H4 (cell line): ENCODE results near the gene AADACL2. TPM values are rescaled to one million over a fixed set of nuclear protein-coding genes. Genes with fewer than 3 reads are reported as not detected.

ENCODE experiments used
- DNase-seq: peaks from one replicate; pipeline ENCODE4 v3.0.0-alpha.2; 2015; ENCODE audit warnings: low spot score
- total RNA-seq: library from RNA; depleted of rRNA; stranded (reverse); fragments of >200 nt; shearing (Covaris generic); gene quantifications from 2 replicates; pipeline ENCODE4 v1.2.3, GENCODE V29; 2014; rRNA removed

AADACL2 gene
- total RNA-seq, 1 experiment from 2014 or later = not detected

DNA sequence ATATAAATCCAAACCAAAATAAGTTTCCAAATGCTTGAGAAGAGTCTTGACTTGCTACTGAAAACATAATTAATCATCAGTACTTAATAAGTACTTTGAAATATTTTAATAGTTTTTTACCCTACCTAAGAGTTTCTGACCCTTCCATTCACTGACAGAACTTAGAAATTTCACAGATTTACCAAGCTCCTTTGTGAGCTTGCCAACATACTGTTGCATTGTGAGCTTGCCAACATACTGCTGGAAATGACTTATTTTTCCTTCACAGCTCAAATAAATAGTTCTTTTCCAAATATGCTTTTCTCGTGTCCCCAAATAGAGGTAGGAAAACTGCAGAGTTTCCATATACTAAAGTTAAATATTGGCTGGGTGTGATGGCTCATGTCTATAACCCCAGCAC lies 70.5 kb downstream of the AADACL2 start:
- DNase-seq = no peak

GRCh38 chr3:151806838-151807237 lies 73.1 kb downstream of the AADACL2 start:
- no peak for DNase-seq

Other genes with a start within 250 kb of the AADACL2 start
- gene AADAC, start 80.2 kb downstream of the AADACL2 start, total RNA-seq = 0.08 TPM in 1 of 2 replicates, not detected in the other
- gene SUCNR1, start 139.7 kb downstream of the AADACL2 start, total RNA-seq = 0.70 and 1.2 TPM in 2 replicates